ENCODE results near the gene EIPR1.

EIPR1 gene

DNA sequence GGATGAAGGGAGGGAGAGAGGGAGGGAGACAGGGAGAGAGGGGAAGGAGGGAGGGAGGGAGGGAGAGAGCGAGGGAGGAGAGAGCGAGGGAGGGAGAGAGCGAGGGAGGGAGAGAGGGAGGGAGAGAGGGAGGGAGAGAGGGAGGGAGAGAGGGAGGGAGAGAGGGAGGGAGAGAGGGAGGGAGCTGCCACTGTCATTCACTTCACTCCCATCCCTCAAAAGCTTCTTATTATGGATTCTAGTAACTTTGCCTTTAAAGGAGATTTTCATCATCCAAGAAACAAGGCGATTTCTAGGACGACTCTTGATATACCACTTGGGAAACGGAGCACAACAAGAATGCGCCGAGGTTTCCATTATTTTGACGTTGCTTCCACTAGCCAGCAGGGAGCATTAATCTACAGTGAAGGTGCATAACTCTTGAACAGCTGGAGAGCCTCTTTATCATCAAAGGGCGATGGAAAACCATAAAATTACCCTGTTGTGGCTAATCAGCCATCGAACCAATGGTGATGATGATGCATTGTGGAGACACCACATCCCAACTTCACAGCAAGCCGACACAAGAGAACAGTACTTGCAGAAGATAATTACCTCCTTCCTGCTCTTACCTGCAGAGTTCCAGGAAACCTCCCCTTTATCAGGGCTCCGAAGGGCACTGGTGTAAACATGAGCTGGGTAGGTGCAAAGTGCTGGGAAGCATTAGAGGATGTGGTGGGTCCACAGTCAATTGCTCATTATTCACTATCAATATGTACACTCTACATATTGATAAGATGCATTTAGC, 130.5 kb downstream of the EIPR1 start (continued):
- TF ChIP-seq, protein P1, sequence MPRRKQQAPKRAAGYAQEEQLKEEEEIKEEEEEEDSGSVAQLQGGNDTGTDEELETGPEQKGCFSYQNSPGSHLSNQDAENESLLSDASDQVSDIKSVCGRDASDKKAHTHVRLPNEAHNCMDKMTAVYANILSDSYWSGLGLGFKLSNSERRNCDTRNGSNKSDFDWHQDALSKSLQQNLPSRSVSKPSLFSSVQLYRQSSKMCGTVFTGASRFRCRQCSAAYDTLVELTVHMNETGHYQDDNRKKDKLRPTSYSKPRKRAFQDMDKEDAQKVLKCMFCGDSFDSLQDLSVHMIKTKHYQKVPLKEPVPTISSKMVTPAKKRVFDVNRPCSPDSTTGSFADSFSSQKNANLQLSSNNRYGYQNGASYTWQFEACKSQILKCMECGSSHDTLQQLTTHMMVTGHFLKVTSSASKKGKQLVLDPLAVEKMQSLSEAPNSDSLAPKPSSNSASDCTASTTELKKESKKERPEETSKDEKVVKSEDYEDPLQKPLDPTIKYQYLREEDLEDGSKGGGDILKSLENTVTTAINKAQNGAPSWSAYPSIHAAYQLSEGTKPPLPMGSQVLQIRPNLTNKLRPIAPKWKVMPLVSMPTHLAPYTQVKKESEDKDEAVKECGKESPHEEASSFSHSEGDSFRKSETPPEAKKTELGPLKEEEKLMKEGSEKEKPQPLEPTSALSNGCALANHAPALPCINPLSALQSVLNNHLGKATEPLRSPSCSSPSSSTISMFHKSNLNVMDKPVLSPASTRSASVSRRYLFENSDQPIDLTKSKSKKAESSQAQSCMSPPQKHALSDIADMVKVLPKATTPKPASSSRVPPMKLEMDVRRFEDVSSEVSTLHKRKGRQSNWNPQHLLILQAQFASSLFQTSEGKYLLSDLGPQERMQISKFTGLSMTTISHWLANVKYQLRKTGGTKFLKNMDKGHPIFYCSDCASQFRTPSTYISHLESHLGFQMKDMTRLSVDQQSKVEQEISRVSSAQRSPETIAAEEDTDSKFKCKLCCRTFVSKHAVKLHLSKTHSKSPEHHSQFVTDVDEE (CRISPR knock-in tag; IDR thresholded peaks at IDR 0.05) = no peak
- no peak for TF ChIP-seq BACH2 (CRISPR knock-in tag; IDR thresholded peaks at IDR 0.05; ENCODE audit: borderline replicate concordance)
- TF ChIP-seq, protein P2, sequence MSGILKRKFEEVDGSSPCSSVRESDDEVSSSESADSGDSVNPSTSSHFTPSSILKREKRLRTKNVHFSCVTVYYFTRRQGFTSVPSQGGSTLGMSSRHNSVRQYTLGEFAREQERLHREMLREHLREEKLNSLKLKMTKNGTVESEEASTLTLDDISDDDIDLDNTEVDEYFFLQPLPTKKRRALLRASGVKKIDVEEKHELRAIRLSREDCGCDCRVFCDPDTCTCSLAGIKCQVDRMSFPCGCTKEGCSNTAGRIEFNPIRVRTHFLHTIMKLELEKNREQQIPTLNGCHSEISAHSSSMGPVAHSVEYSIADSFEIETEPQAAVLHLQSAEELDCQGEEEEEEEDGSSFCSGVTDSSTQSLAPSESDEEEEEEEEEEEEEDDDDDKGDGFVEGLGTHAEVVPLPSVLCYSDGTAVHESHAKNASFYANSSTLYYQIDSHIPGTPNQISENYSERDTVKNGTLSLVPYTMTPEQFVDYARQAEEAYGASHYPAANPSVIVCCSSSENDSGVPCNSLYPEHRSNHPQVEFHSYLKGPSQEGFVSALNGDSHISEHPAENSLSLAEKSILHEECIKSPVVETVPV (CRISPR knock-in tag; IDR thresholded peaks at IDR 0.05) = no peak
- no peak for TF ChIP-seq SNAI2 (CRISPR knock-in tag; IDR thresholded peaks at IDR 0.05)

DNA sequence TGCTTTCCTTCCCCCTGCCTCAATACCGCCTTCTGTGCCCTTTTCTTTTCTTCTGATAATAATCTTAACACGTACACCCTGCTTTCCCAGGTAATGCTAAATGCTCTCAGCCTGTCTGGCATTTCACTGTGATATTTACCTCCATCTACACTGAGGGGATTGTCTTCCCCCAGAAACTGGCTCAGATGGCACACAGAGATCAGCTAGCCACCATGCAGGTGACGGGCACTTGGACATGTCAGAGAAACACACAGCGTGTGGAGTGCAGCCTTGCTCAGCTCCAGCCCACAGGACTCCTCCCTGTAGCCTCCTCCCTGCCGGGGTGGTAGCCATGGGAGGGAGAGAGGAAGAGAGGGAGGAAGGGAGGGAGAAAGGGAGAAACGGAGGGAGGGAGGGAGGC, 131.2 kb downstream of the EIPR1 start:
- TF ChIP-seq POU6F1 (CRISPR knock-in tag; IDR thresholded peaks at IDR 0.05; ENCODE audit: borderline replicate concordance, low read depth) (no peak), PATZ1 (CRISPR knock-in tag; IDR thresholded peaks at IDR 0.05; ENCODE audit: borderline replicate concordance) (no peak), ZNF70 (CRISPR knock-in tag; IDR thresholded peaks at IDR 0.05) (no peak)
- ATAC-seq = no peak

- TF ChIP-seq RARB (CRISPR knock-in tag; IDR thresholded peaks at IDR 0.05) (no peak), OSR1 (CRISPR knock-in tag; IDR thresholded peaks at IDR 0.05) (no peak), ESRRG (CRISPR knock-in tag; IDR thresholded peaks at IDR 0.05) (no peak), CSDC2 (CRISPR knock-in tag; IDR thresholded peaks at IDR 0.05) (no peak), ZFP30 (CRISPR knock-in tag; IDR thresholded peaks at IDR 0.05) (no peak), TCF4 (CRISPR knock-in tag; IDR thresholded peaks at IDR 0.05; ENCODE audit: borderline replicate concordance) (no peak), GLIS3 (CRISPR knock-in tag; IDR thresholded peaks at IDR 0.05) (no peak), ZNF565 (CRISPR knock-in tag; conservative IDR thresholded peaks at IDR 0.05; ENCODE audit: low read depth) (no peak), POU6F1 (CRISPR knock-in tag; IDR thresholded peaks at IDR 0.05; ENCODE audit: borderline replicate concordance, low read depth) (no peak), SNAI2 (CRISPR knock-in tag; IDR thresholded peaks at IDR 0.05) (no peak), PPARA (CRISPR knock-in tag; IDR thresholded peaks at IDR 0.05; ENCODE audit: borderline replicate concordance) (no peak), ZFP3 (CRISPR knock-in tag; IDR thresholded peaks at IDR 0.05) (no peak), PATZ1 (CRISPR knock-in tag; IDR thresholded peaks at IDR 0.05; ENCODE audit: borderline replicate concordance) (no peak), ZC3H10 (CRISPR knock-in tag; IDR thresholded peaks at IDR 0.05) (no peak), ZNF8 (CRISPR knock-in tag; IDR thresholded peaks at IDR 0.05) (no peak), TOX (CRISPR knock-in tag; IDR thresholded peaks at IDR 0.05; ENCODE audit: borderline replicate concordance) (no peak)
- TF ChIP-seq, protein P1 (CRISPR knock-in tag; IDR thresholded peaks at IDR 0.05) = no peak
- TF ChIP-seq, protein P2 (CRISPR knock-in tag; IDR thresholded peaks at IDR 0.05) = no peak
- no peak for ATAC-seq
These were observed 133.1 kb downstream of the EIPR1 start for GRCh38 chr2:3244486-3244885.
